Endometrial microvascular endothelial cells (primary cell): ENCODE results near the gene MAIP1. TPM values are rescaled to one million over a fixed set of nuclear protein-coding genes. Genes with fewer than 3 reads are reported as not detected.

Experiments
- total RNA-seq: library from RNA; depleted of rRNA; stranded (reverse); fragments of >200 nt; gene quantifications from one replicate; pipeline ENCODE4 v1.2.3, GENCODE V29; 2015; ENCODE audit errors: inconsistent ontology term

The MAIP1 gene
- total RNA-seq, 1 donor from 2014 or later, result 53.9 TPM

Other genes starting within 250 kb of the MAIP1 start
- gene FTCDNL1, start 104.4 kb upstream of the MAIP1 start, total RNA-seq, result 0.09 TPM
- gene C2orf69, start 44.3 kb upstream of the MAIP1 start, total RNA-seq, result 16.6 TPM
- 8.1 TPM for gene TYW5, start 91 bp upstream of the MAIP1 start, total RNA-seq